CD4-positive, alpha-beta T cell treated with Interleukin-12 subunit alpha and Interleukin-12 subunit beta, for 1 hour (primary cell): ENCODE results near the gene PFN2.
"Not testable (repeated sequence)": the region's sequence is repeated elsewhere in the genome, so short reads cannot be mapped to it uniquely, and the experiment has no call there.

ENCODE experiments used
- DNase-seq: peaks from one replicate; pipeline ENCODE4 v3.0.0-alpha.2; 2020

The PFN2 gene

GRCh38 chr3:149970716-149971402 is at the start of gene PFN2:
TSS of gene PFN2 (minus strand) at chr3:149970895. CDS start at chr3:149970856, 39 bp downstream.
- DNase-seq, result peak; percentile 71

- DNase-seq, result no peak
Observed at GRCh38 chr3:150015901-150016300, 45.2 kb upstream of the PFN2 start.

GRCh38 chr3:150014782-150015181 is 44.1 kb upstream of the PFN2 start:
- DNase-seq, result no peak

- DNase-seq, result no peak
Observed at GRCh38 chr3:150013801-150014200, 43.1 kb upstream of the PFN2 start.

GRCh38 chr3:150006794-150007193 is 36.1 kb upstream of the PFN2 start:
- no peak for DNase-seq

- DNase-seq, result no peak
Observed at GRCh38 chr3:150005243-150006112, 34.8 kb upstream of the PFN2 start.

- no peak for DNase-seq
Observed at GRCh38 chr3:150000641-150001040, 29.9 kb upstream of the PFN2 start.

GRCh38 chr3:149999421-149999820 is 28.7 kb upstream of the PFN2 start:
- no peak for DNase-seq

- DNase-seq, result no peak
Observed at GRCh38 chr3:149998946-149999345, 28.3 kb upstream of the PFN2 start.

- no peak for DNase-seq
Observed at GRCh38 chr3:149992416-149993058, 21.8 kb upstream of the PFN2 start.

GRCh38 chr3:149990423-149990948 is 19.8 kb upstream of the PFN2 start:
- DNase-seq, result no peak

- no peak for DNase-seq
Observed at GRCh38 chr3:149989307-149989706, 18.6 kb upstream of the PFN2 start.

GRCh38 chr3:149983628-149984027 is 12.9 kb upstream of the PFN2 start:
- no peak for DNase-seq

- not testable (repeated sequence) for DNase-seq
Observed at GRCh38 chr3:149983053-149983452, 12.4 kb upstream of the PFN2 start.

GRCh38 chr3:149981979-149982378 is 11.3 kb upstream of the PFN2 start:
- DNase-seq, result not testable (repeated sequence)

GRCh38 chr3:149977386-149977785 is 6.7 kb upstream of the PFN2 start:
- no peak for DNase-seq

- no peak for DNase-seq
Observed at GRCh38 chr3:149975919-149976318, 5.2 kb upstream of the PFN2 start.

- peak; percentile 23 for DNase-seq
Observed at GRCh38 chr3:149971403-149972075, 844 bp upstream of the PFN2 start.

- DNase-seq, result peak; percentile 81
Observed at GRCh38 chr3:149969940-149970715, 567 bp downstream of the PFN2 start.

- DNase-seq, result no peak
Observed at GRCh38 chr3:149969110-149969939, 1.4 kb downstream of the PFN2 start.

- no peak for DNase-seq
Observed at GRCh38 chr3:149968216-149968615, 2.5 kb downstream of the PFN2 start.
